GM12878 (cell line): ENCODE data around the gene GABPA.

Experiments used
- ATF3 ChIP-seq: IDR thresholded peaks from 2 replicates; pipeline ENCODE4 v1.6.1; 2011; ENCODE audit warnings: low read depth, mild to moderate bottlenecking, low read length, moderate library complexity, borderline replicate concordance; ENCODE audit errors: extremely low read depth
- CTCF ChIP-seq, 3 experiments: IDR thresholded peaks in 2 of 3; conservative IDR thresholded peaks in 1 of 3; 2 replicates each; pipeline ENCODE4 v1.5.1; 2011; ENCODE audit warnings: low read depth in 3 of 3, low read length in 3 of 3, mild to moderate bottlenecking in 3 of 3, control low read depth in 2 of 3, moderate library complexity in 2 of 3, inconsistent platforms in 1 of 3, mixed read lengths in 1 of 3; ENCODE audit not compliant: control insufficient read depth in 2 of 3, insufficient read depth in 1 of 3; ENCODE audit errors: extremely low read depth in 1 of 3
- HDAC2 ChIP-seq: fragments of 200-600 bp; sonication (generic); IDR thresholded peaks from 2 replicates; pipeline ENCODE4 v1.6.1; 2017
- IRF4 ChIP-seq: IDR thresholded peaks from 2 replicates; pipeline ENCODE4 v1.6.1; 2011; ENCODE audit warnings: low read depth, low read length
- MYC ChIP-seq: IDR thresholded peaks from 2 replicates; pipeline ENCODE4 v1.6.1; 2011; ENCODE audit warnings: mild to moderate bottlenecking, low read length, moderate library complexity, inconsistent platforms; ENCODE audit not compliant: insufficient read depth, insufficient replicate concordance, insufficient read length, severe bottlenecking
- NFXL1 ChIP-seq: fragments of 450-650 bp; IDR thresholded peaks from 2 replicates; pipeline ENCODE4 v1.6.1; 2017; ENCODE audit warnings: antibody characterized with exemption, mild to moderate bottlenecking, borderline replicate concordance
- POLR2A ChIP-seq: IDR thresholded peaks from 2 replicates; pipeline ENCODE4 v1.6.1; 2011; ENCODE audit warnings: low read depth, mild to moderate bottlenecking, low read length
- POLR2AphosphoS2 ChIP-seq: IDR thresholded peaks from 2 replicates; pipeline ENCODE4 v1.6.1; 2011; ENCODE audit warnings: low read depth, mild to moderate bottlenecking, low read length, improper control_type of control experiment, moderate library complexity
- YY1 ChIP-seq: IDR thresholded peaks from 2 replicates; pipeline ENCODE4 v1.6.1; 2011; ENCODE audit warnings: low read depth, mild to moderate bottlenecking, low read length
- TF ChIP-seq, protein P1 (sequence below): IDR thresholded peaks from 2 replicates; pipeline ENCODE4 v1.6.1; 2011; ENCODE audit warnings: borderline replicate concordance, low read depth, mild to moderate bottlenecking, moderate library complexity, mixed read lengths, low read length; ENCODE audit not compliant: insufficient read depth; ENCODE audit errors: extremely low read length

GRCh38 chr21:25691976-25692375 is 42.8 kb upstream of the GABPA start:
- TF ChIP-seq CTCF (IDR thresholded peaks at IDR 0.05 in 2 of 3, conservative IDR thresholded peaks at IDR 0.05 in 1 of 3; ENCODE audit: control insufficient read depth in 2 of 3, extremely low read depth in 1 of 3, insufficient read depth in 1 of 3, low read depth in 3 of 3, low read length in 3 of 3): no peak
- TF ChIP-seq ATF3: no peak
- TF ChIP-seq HDAC2: no peak
- TF ChIP-seq, protein P1, sequence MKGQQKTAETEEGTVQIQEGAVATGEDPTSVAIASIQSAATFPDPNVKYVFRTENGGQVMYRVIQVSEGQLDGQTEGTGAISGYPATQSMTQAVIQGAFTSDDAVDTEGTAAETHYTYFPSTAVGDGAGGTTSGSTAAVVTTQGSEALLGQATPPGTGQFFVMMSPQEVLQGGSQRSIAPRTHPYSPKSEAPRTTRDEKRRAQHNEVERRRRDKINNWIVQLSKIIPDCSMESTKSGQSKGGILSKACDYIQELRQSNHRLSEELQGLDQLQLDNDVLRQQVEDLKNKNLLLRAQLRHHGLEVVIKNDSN: no peak
- TF ChIP-seq NFXL1: no peak
- no peak for TF ChIP-seq POLR2A
- no peak for TF ChIP-seq IRF4
- TF ChIP-seq POLR2AphosphoS2: no peak
- no peak for TF ChIP-seq MYC
- TF ChIP-seq YY1: no peak
